ENCODE measurements around the gene HPCAL1. TPM values are rescaled to one million over a fixed set of nuclear protein-coding genes. Genes with fewer than 3 reads are reported as not detected.

Gene HPCAL1
- polyA plus RNA-seq, 3 donors: 82.1 to 99.5 (median 98.0) TPM

DNA sequence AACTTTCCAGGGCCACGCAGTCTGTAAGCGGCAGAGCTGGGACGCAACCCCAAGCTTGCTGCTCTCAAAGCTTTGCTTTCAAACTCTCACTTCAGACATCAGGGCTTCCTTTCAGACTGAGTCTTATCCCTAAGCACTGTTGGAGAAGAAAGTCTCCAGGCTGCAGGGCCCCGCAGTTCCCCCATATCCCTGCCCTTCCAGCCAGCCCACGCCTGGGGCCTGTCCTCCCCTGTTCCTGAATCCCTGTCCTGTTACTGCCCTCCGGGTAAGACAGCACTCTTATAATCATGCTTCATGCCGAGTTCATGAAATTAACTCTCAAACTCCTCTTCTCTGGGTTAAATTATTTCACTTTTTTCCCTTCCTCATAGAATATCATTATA is 37.9 kb downstream of the HPCAL1 start:
- peaks cover 33 to 36% of the 10 kb centered on the region in 2 donors for H3K36me3 Mint-ChIP-seq
- Histone ChIP-seq H3K9ac (ENCODE audit: insufficient read depth, low read length, poor library complexity, severe bottlenecking) (no peak overlapping the region), H4K20me1 (ENCODE audit: insufficient read depth, low read length) (peaks cover 90% of the 10 kb centered on the region), H3K36me3 (replicated peaks in 1 of 2; ENCODE audit: control insufficient read depth in 1 of 2, insufficient read depth in 2 of 2, low read length in 2 of 2) (peaks cover 0 to 19% of the 10 kb centered on the region in 2 donors), H3K27me3 (ENCODE audit: control insufficient read depth in 2 of 2, insufficient read depth in 2 of 2, low read length in 2 of 2) (no peaks in the 10 kb centered on the region), H3K79me2 (ENCODE audit: insufficient read depth, low read length) (peaks cover 99% of the 10 kb centered on the region), H3K27ac (ENCODE audit: low read depth in 1 of 2, low read length in 2 of 2) (no peak overlapping the region), H2AFZ (ENCODE audit: insufficient read depth, low read depth, low read length, poor library complexity, severe bottlenecking) (no peak overlapping the region), H3K4me3 (replicated peaks in 1 of 3; ENCODE audit: low read depth in 2 of 3, low read length in 3 of 3) (no peak overlapping the region), H3K4me1 (ENCODE audit: control insufficient read depth in 1 of 2, insufficient read depth in 2 of 2, low read length in 2 of 2) (peaks cover 29% of the 10 kb centered on the region in 2 donors), H3K9me3 (replicated peaks in 1 of 2; ENCODE audit: control insufficient read depth in 1 of 2, insufficient read depth in 1 of 2, low read length in 2 of 2) (peaks cover 0 to 1% of the 10 kb centered on the region in 2 donors), H3K4me2 (replicated peaks; ENCODE audit: extremely low read depth, low read length, poor library complexity, severe bottlenecking) (no peak overlapping the region)
- DNase-seq: no peak
- H3K4me3 Mint-ChIP-seq: no peak overlapping the region
- peaks cover 0 to under 1% (median 0%) of the 10 kb centered on the region in 7 donors for H3K9me3 Mint-ChIP-seq
- TF ChIP-seq, protein P1, sequence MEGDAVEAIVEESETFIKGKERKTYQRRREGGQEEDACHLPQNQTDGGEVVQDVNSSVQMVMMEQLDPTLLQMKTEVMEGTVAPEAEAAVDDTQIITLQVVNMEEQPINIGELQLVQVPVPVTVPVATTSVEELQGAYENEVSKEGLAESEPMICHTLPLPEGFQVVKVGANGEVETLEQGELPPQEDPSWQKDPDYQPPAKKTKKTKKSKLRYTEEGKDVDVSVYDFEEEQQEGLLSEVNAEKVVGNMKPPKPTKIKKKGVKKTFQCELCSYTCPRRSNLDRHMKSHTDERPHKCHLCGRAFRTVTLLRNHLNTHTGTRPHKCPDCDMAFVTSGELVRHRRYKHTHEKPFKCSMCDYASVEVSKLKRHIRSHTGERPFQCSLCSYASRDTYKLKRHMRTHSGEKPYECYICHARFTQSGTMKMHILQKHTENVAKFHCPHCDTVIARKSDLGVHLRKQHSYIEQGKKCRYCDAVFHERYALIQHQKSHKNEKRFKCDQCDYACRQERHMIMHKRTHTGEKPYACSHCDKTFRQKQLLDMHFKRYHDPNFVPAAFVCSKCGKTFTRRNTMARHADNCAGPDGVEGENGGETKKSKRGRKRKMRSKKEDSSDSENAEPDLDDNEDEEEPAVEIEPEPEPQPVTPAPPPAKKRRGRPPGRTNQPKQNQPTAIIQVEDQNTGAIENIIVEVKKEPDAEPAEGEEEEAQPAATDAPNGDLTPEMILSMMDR (IDR thresholded peaks at IDR 0.05): no peak
- WGBS (ENCODE audit: insufficient coverage): 97% methylated on average over 5 of the region's 7 CpGs
- H3K27ac Mint-ChIP-seq: peak overlapping the region in 2 of 7 donors; percentile 32 to 65
- peaks cover 0 to 1% (median 1%) of the 10 kb centered on the region in 3 donors for H3K27me3 Mint-ChIP-seq (ENCODE audit: low read depth in 3 of 3)
- intact Hi-C loops (cut with micrococcal nuclease): loop anchor here in 1 of 2 donors (5.0 kb wide), 1 partner anchor 47 kb away; no protein-coding TSS in a partner anchor
- H3K4me1 Mint-ChIP-seq: peaks cover 39% of the 10 kb centered on the region

DNA sequence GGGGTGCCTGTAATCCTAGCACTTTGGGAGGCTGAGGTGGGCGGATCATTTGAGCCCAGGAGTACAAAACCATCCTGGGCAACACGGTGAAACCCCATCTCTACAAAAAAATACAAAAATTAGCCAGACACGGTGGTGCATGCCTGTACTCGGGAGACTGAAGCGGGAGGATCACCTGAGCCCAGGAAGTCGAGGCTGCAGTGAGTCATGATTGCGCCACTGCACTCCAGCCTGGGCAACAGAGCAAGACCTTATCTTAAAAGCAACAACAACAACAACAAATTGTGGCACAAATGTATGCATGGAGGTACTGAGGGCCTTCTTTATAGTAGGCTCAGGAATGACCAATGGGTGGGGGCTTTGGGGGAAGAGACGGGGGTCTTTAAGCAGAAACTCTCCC is 38.5 kb downstream of the HPCAL1 start:
- Histone ChIP-seq H3K9ac (ENCODE audit: insufficient read depth, low read length, poor library complexity, severe bottlenecking) (no peak overlapping the region), H3K9me3 (replicated peaks in 1 of 2; ENCODE audit: control insufficient read depth in 1 of 2, insufficient read depth in 1 of 2, low read length in 2 of 2) (no peaks in the 10 kb centered on the region), H3K4me3 (replicated peaks in 1 of 3; ENCODE audit: low read depth in 2 of 3, low read length in 3 of 3) (no peak overlapping the region), H4K20me1 (ENCODE audit: insufficient read depth, low read length) (peaks cover 95% of the 10 kb centered on the region), H3K79me2 (ENCODE audit: insufficient read depth, low read length) (peaks cover 99% of the 10 kb centered on the region), H3K4me2 (replicated peaks; ENCODE audit: extremely low read depth, low read length, poor library complexity, severe bottlenecking) (no peak overlapping the region), H3K27ac (ENCODE audit: low read depth in 1 of 2, low read length in 2 of 2) (no peak overlapping the region), H3K4me1 (ENCODE audit: control insufficient read depth in 1 of 2, insufficient read depth in 2 of 2, low read length in 2 of 2) (peaks cover 35% of the 10 kb centered on the region in 2 donors), H3K36me3 (replicated peaks in 1 of 2; ENCODE audit: control insufficient read depth in 1 of 2, insufficient read depth in 2 of 2, low read length in 2 of 2) (peaks cover 0 to 17% of the 10 kb centered on the region in 2 donors), H3K27me3 (ENCODE audit: control insufficient read depth in 2 of 2, insufficient read depth in 2 of 2, low read length in 2 of 2) (no peaks in the 10 kb centered on the region), H2AFZ (ENCODE audit: insufficient read depth, low read depth, low read length, poor library complexity, severe bottlenecking) (no peak overlapping the region)
- Mint-ChIP-seq H3K4me1 (peaks cover 45% of the 10 kb centered on the region), H3K27ac (peak overlapping the region in 2 of 7 donors; percentile 43 to 78), H3K9me3 (no peaks in the 10 kb centered on the region), H3K27me3 (ENCODE audit: low read depth in 3 of 3) (peaks cover 0 to 1% (median 1%) of the 10 kb centered on the region in 3 donors), H3K4me3 (no peak overlapping the region), H3K36me3 (peaks cover 33 to 35% of the 10 kb centered on the region in 2 donors)
- 30% methylated on average over 4 of the region's 8 CpGs for WGBS (ENCODE audit: insufficient coverage)
- TF ChIP-seq, protein P1 (IDR thresholded peaks at IDR 0.05): no peak
- peak in 1 of 3 donors; percentile 33 for DNase-seq
- intact Hi-C loops (cut with micrococcal nuclease): loop anchor here in 1 of 2 donors (5.0 kb wide), 1 partner anchor 46 kb away; no protein-coding TSS in a partner anchor
